Loucy (cell line): ENCODE measurements around the gene RSBN1.

Experiments used
- H2AFZ ChIP-seq: fragments of 200-600 bp; sonication (generic); 2 replicates; pipeline ENCODE4 v1.6.0; 2016; ENCODE audit warnings: antibody characterized with exemption, mild to moderate bottlenecking, low read length, moderate library complexity
- H3F3A ChIP-seq: fragments of 200-600 bp; 2 replicates; pipeline ENCODE4 v1.6.0; 2016; ENCODE audit warnings: antibody characterized with exemption, low read depth, mild to moderate bottlenecking
- H3K27me3 ChIP-seq: fragments of 200-600 bp; sonication (generic); 2 replicates; pipeline ENCODE4 v1.6.1; 2014; ENCODE audit warnings: low read length, mild to moderate bottlenecking; ENCODE audit not compliant: insufficient read depth, poor library complexity, severe bottlenecking
- H3K36me3 ChIP-seq: fragments of 200-600 bp; sonication (generic); 2 replicates; pipeline ENCODE4 v1.6.1; 2016; ENCODE audit warnings: low read length; ENCODE audit not compliant: insufficient read depth
- H3K4me1 ChIP-seq: fragments of 200-600 bp; sonication (generic); 2 replicates; pipeline ENCODE4 v1.5.1; 2014; ENCODE audit warnings: low read length, mild to moderate bottlenecking; ENCODE audit not compliant: insufficient read depth, poor library complexity, severe bottlenecking
- H3K4me2 ChIP-seq: fragments of 200-600 bp; sonication (generic); 2 replicates; pipeline ENCODE4 v1.6.0; 2014; ENCODE audit warnings: antibody characterized with exemption, low read length, low read depth, mild to moderate bottlenecking; ENCODE audit not compliant: poor library complexity, severe bottlenecking
- H3K4me3 ChIP-seq: fragments of 200-600 bp; sonication (generic); 2 replicates; pipeline ENCODE4 v1.5.1; 2014; ENCODE audit warnings: low read length, mild to moderate bottlenecking, mixed read lengths; ENCODE audit not compliant: poor library complexity, severe bottlenecking
- H3K79me2 ChIP-seq: fragments of 200-600 bp; sonication (generic); 2 replicates; pipeline ENCODE4 v1.6.1; 2014; ENCODE audit warnings: low read length; ENCODE audit not compliant: insufficient read depth
- H3K9ac ChIP-seq: fragments of 200-600 bp; sonication (generic); 2 replicates; pipeline ENCODE4 v1.6.0; 2014; ENCODE audit warnings: mild to moderate bottlenecking, low read depth, low read length, moderate library complexity; ENCODE audit not compliant: poor library complexity, severe bottlenecking
- H3K9me2 ChIP-seq: fragments of 200-600 bp; sonication (generic); replicated peaks from 2 replicates; pipeline ENCODE4 v1.6.1; 2016; ENCODE audit warnings: low read depth, low read length, mixed read lengths
- H3K9me3 ChIP-seq: fragments of 200-600 bp; sonication (generic); 2 replicates; pipeline ENCODE4 v1.6.1; 2014; ENCODE audit warnings: mild to moderate bottlenecking, antibody characterized with exemption, low read length, low read depth; ENCODE audit not compliant: insufficient read depth
- H4K20me1 ChIP-seq: fragments of 200-600 bp; sonication (generic); 2 replicates; pipeline ENCODE4 v1.6.0; 2014; ENCODE audit warnings: antibody characterized with exemption, low read length, mild to moderate bottlenecking; ENCODE audit not compliant: insufficient read depth, poor library complexity, severe bottlenecking
- EZH2phosphoT487 ChIP-seq: fragments of 200-600 bp; IDR thresholded peaks from 2 replicates; pipeline ENCODE4 v1.6.1; 2018; ENCODE audit warnings: antibody characterized with exemption, mild to moderate bottlenecking, moderate library complexity, borderline replicate concordance
- TF ChIP-seq, protein P1 (sequence below): fragments of 200-600 bp; sonication (generic); conservative IDR thresholded peaks from 2 replicates; pipeline ENCODE4 v1.5.1; 2014; ENCODE audit warnings: mild to moderate bottlenecking, antibody characterized with exemption, low read length

RSBN1 gene

DNA sequence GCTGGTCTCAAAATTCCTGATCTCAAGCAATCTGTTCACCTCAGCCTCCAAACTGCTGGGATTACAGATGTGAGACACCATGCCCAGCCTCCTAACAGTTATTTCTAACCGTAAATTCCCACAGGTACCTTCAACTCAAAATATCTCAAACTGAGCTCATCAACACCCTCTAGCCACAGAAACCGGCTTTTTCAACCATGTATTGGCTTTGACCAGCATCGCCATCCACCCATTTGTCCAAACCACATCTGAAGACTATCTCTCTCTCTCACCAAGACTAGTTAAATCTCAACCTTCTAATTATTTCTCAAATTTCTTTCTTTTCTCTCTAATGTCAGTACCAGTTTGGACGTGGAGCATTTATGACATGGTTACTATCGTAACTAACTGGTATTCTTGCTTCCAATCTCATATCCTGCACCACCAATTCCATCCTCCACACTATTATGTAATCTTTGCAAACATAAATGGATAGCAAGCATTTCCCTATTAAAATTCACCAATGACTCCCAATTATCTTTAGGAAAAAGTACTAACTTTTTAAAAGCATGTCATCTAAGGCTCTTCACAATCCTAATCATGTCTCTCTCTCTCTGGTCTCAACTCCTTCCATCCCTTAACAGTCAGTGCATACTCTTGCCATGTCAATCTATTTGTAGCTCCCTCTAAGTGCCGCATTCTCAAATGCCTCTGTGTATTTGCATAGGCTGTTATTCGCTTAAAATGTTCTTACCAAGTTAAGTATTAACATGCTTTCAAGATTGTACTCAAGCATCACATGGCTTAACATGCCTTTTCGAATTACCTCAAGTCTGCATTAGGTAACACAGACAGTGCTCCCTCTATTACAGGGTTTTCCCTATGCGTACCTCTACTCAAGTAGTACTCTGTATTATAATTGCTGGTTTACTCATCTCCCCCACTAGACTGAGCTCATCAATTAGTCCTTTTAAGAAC lies 18.1 kb downstream of the RSBN1 start:
- Histone ChIP-seq H3K79me2 (peaks cover 92% of the 10 kb centered on the region), H2AFZ (no peak overlapping the region), H3K36me3 (peaks cover 63% of the 10 kb centered on the region), H3K4me3 (no peak overlapping the region), H3K9me2 (no peaks in the 10 kb centered on the region), H3K9ac (no peak overlapping the region), H4K20me1 (peaks cover 53% of the 10 kb centered on the region), H3K4me1 (peaks cover 39% of the 10 kb centered on the region), H3K9me3 (no peaks in the 10 kb centered on the region), H3F3A (peaks cover 9% of the 10 kb centered on the region), H3K27me3 (no peaks in the 10 kb centered on the region), H3K4me2 (no peak overlapping the region)
- TF ChIP-seq EZH2phosphoT487 = no peak
- TF ChIP-seq, protein P1, sequence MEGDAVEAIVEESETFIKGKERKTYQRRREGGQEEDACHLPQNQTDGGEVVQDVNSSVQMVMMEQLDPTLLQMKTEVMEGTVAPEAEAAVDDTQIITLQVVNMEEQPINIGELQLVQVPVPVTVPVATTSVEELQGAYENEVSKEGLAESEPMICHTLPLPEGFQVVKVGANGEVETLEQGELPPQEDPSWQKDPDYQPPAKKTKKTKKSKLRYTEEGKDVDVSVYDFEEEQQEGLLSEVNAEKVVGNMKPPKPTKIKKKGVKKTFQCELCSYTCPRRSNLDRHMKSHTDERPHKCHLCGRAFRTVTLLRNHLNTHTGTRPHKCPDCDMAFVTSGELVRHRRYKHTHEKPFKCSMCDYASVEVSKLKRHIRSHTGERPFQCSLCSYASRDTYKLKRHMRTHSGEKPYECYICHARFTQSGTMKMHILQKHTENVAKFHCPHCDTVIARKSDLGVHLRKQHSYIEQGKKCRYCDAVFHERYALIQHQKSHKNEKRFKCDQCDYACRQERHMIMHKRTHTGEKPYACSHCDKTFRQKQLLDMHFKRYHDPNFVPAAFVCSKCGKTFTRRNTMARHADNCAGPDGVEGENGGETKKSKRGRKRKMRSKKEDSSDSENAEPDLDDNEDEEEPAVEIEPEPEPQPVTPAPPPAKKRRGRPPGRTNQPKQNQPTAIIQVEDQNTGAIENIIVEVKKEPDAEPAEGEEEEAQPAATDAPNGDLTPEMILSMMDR = no peak

DNA sequence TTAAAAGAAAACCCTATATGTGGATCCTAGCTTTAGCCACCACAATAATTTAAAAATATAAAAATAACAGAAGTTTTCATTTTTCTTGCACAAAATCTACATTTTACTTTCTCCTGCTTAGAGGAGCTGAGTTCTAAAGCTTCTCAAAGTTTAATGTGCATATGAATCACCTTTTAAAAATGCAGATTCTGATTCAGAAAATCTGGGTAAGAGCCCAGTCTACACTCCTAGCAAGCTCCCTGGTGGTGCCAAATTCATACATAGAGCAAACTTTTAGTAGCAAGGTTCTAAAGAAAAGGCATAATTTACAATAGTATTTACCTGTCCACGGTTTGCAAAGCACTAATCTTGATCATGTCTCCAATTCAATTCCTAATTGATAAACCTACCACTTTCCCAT lies 19.3 kb downstream of the RSBN1 start:
- Histone ChIP-seq H3K4me1 (peaks cover 30% of the 10 kb centered on the region), H3K4me2 (peak overlapping the region; percentile 58), H3K9me3 (no peaks in the 10 kb centered on the region), H3F3A (peaks cover 9% of the 10 kb centered on the region), H3K4me3 (no peak overlapping the region), H3K79me2 (peaks cover 92% of the 10 kb centered on the region), H3K36me3 (peaks cover 63% of the 10 kb centered on the region), H3K27me3 (no peaks in the 10 kb centered on the region), H3K9me2 (no peaks in the 10 kb centered on the region), H3K9ac (peak overlapping the region; percentile 3), H4K20me1 (peaks cover 41% of the 10 kb centered on the region), H2AFZ (no peak overlapping the region)
- TF ChIP-seq, protein P1 = no peak
- no peak for TF ChIP-seq EZH2phosphoT487

DNA sequence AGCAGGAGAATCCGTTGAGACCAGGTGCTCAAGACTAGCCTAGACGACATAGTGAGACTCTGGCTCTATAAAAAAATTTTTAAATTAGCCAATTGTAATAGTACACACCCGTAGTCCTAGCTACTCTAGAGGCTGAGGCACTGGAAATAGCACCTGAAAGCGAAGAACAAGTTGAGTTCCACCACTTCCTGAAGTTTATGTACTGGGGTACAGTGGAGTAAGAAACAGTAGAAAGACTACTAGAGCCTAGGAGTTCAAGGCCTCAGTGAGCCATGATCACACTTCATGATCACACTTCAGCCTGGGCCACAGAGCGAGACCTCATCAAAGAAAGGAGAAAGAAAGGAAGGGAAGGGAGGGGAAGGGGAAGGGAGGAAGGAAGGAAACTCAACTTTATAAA lies 19.8 kb downstream of the RSBN1 start:
- H3K4me1 ChIP-seq = peaks cover 30% of the 10 kb centered on the region
- peaks cover 58% of the 10 kb centered on the region for H3K36me3 ChIP-seq
- H3F3A ChIP-seq = peaks cover 9% of the 10 kb centered on the region
- H2AFZ ChIP-seq = no peak overlapping the region
- no peaks in the 10 kb centered on the region for H3K27me3 ChIP-seq
- no peak overlapping the region for H3K9ac ChIP-seq
- no peaks in the 10 kb centered on the region for H3K9me2 ChIP-seq
- peaks cover 36% of the 10 kb centered on the region for H4K20me1 ChIP-seq
- H3K4me2 ChIP-seq = peak overlapping the region; percentile 58
- TF ChIP-seq EZH2phosphoT487 = no peak
- TF ChIP-seq, protein P1 = no peak
- peak overlapping the region; percentile 15 for H3K4me3 ChIP-seq
- peaks cover 92% of the 10 kb centered on the region for H3K79me2 ChIP-seq
- no peaks in the 10 kb centered on the region for H3K9me3 ChIP-seq
